GM11168 (cell line): Measurements from ENCODE around the gene UVRAG.

Experiments used
- in situ Hi-C: fragments of 300-500 bp; cut with MboI; formaldehyde crosslinking; loops from one replicate; pipeline ENCODE4 v1.12.0; 2022; ENCODE audit warnings: low sequenced_read_pairs; ENCODE audit not compliant: unreplicated experiment

Gene UVRAG

DNA sequence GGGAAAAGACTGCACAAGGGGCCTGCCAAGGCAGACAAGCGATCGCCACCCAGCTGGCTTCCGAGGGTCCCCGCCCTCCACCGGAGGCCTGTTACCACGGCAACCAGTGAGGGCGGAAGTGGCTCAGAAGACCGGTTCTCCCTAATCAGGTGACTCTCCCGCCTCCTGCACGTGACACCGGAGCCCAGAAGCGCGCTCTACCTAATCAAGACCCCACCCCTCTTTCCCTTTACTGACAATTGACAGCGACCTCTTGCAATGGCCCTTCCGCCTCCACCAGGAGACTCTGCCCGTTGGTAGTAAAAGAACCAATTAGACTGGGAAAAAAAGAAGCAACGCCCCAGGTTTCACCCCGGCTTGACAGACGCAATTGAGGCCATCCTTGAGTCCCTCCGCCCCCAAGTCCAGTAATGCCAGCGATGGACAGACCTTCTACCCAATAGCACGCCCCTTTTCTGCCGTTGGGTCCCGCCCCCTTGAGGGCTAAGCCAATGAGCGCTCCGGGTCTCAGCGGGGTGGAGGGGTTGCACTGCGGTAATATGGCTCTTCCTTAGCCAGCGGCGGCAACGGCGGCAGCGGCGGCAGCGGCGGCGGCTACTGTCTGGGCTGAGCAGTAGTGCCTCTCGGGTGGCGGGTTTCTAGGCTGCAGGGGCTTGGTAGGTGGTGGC lies at the start of gene UVRAG:
UVRAG (plus strand) TSS at position 534 of the 668 bp plus-strand sequence. CDS start 198 bp downstream, outside the sequence.
- in situ Hi-C loops, result loop anchor here (5.0 kb wide), 1 partner anchor 52 kb away; no protein-coding TSS in a partner anchor

DNA sequence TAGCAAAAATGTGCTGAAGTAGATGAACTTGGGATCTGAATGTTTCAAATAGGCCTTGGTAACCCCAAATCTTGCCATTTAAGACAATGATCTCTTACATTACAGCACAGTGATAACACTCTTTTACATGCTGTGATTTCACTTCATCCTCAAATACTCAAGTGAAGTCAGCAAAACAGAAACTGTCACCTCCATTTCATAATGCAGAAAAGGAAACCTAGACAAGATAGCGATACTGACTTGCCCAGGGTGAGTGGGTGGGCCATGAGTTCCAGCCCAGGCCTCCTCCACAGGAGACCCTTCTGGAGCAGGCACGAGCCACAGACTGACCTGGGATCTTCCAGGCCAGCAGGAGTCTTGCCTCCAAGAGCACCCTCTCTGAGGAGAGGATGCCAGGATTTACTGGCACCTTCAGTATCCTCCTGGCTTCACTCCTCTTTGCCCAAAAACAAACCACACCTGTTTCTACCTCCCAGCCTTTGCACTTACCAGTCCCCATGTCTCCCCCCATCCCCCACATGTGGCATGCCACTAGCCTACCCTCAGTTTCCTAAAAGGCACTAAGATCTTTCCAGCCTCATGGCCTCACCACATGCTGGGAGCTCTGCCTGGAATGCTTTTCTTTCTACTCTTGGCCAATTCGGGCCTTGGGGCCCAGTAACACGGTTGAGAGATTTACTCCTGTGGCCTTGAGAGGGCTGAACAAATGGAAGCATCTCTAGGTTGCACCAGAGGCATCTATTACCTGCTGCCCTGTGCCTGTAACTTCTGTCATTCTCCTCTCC lies 48.4 kb upstream of the UVRAG start:
- in situ Hi-C loops, result no loop called here

DNA sequence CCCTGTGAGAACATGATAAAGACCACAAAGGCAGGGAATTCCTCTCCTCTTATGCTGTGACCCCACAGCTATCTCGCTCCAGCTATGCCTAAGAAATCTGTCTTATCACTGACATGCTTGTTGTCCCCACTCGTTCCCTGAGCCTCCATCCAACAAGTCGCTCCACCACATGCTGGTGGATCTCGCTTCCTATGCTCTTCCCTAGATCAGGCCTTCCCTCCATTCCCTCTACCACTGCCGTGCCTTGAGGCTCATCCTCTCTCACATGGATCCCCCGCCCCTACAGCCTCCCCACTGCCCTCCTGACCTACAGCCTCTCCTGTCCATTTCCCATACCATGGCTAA lies 47.8 kb upstream of the UVRAG start:
- in situ Hi-C loops, result no loop called here

DNA sequence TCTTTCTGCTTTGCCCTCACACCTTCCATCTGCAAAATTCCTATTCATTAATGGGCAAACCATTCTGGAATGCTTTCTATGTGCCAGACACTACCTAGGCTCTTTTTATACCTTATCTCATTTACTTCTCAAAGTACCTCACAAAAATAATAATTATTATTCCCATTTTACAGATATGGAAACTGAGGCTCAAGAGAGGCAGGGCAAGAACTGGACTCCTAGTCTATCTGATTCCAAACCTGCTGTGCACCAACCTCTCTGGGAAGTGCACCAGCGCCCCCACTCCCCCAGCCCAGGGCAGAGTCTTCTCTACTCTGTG lies 47.3 kb upstream of the UVRAG start:
- in situ Hi-C loops, result no loop called here

- in situ Hi-C loops, result no loop called here
These were observed 46.7 kb upstream of the UVRAG start, which contains the start of gene DGAT2 for GRCh38 chr11:75768112-75768908. Gene DGAT2, plus strand, starts transcription at chr11:75768778. Its CDS starts 214 bp downstream, at chr11:75768992.

DNA sequence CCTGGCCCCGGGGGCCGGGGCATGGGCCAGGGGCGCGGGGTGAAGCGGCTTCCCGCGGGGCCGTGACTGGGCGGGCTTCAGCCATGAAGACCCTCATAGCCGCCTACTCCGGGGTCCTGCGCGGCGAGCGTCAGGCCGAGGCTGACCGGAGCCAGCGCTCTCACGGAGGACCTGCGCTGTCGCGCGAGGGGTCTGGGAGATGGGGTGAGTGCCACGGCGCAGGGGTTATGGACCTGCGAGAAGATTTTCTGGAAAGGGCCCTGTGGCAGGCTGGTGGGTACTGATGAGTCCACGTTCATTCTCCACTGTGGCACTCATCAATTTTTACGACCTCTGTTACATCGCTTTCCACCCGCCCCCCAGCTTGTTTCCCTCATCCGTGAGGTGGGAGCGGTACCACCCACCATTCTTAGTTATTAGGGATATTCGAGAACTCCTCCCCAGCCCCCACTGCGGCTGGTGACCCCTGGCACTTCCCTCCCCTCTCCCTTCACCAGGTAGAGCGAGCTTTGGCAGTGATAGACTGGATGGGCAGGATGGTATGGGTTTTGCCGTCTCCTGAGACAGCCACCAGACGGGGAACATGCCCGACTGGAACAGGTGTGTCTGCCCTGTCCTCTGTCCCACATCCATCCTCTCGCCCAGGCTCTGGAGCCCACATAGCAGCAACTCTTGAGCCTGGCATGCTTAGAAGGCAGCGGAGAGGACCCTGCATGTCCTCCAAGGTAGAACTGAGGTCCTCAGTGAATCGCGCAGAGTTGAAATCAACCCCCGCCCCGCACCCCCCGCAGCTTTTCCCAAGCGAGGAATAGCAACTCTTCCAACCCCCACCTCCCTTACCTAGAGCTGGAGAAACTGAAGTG lies 45.9 kb upstream of the UVRAG start:
- in situ Hi-C loops, result no loop called here

GRCh38 chr11:75770102-75770501 lies 44.9 kb upstream of the UVRAG start:
- in situ Hi-C loops, result no loop called here

- in situ Hi-C loops, result no loop called here
These were observed 43.2 kb upstream of the UVRAG start for GRCh38 chr11:75771646-75772410.

DNA sequence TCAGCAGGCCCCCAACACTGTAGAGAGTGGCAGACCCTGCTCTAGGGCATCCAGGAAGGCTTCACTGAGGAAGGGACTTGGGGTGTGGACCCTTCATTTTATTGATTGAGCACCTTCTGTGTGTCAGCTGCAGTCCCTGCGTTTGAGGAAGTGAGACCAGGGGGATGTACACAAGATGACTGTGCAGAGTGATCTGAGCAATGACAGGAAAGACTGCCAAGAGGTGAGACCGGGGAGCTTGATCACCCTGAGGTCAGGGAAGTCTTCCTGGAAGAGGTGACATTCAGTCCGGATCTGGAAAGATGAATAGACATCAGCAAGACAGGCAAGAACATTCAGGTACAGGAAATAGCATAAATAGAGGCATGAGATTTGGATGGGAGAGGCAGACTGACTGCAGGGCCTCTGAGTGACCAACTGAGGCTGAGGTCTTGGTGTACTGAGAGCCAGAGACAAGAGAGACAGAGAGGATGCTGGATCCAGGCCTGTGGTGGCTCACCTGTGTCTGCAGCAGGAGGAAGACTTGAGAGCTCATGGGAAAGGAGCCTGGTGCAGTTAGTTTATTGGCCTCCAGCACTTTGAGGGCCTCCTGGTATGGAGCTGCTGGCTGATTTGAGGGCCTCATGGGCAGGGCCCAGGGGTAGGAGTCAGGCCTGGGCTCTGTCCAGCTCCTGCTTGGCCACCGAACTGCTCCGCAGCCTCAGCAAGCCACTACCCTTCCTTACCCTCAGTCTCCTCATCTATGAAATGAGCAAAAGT lies 41.2 kb upstream of the UVRAG start:
- in situ Hi-C loops, result no loop called here

DNA sequence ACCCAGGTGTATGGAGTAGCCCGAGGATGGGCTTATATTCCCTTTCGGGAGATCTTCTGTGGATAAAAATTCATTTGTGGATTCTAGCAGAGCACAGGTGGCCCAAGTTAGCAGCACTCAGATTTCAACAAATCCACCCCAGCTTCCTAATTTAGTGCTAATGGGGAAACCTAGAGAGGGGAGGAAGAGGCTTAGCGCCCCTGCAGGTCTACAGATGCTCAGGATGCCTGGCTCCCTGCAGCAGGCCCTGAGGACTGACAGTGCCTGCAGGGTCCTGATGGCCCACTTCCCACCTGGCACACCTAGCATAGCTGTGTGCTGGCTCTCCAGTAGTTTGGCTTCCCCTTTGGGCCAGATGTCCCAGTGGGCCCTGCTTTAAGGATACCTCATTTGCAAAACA lies 40.0 kb upstream of the UVRAG start:
- in situ Hi-C loops, result no loop called here

GRCh38 chr11:75776546-75776945 lies 38.5 kb upstream of the UVRAG start:
- in situ Hi-C loops, result no loop called here

DNA sequence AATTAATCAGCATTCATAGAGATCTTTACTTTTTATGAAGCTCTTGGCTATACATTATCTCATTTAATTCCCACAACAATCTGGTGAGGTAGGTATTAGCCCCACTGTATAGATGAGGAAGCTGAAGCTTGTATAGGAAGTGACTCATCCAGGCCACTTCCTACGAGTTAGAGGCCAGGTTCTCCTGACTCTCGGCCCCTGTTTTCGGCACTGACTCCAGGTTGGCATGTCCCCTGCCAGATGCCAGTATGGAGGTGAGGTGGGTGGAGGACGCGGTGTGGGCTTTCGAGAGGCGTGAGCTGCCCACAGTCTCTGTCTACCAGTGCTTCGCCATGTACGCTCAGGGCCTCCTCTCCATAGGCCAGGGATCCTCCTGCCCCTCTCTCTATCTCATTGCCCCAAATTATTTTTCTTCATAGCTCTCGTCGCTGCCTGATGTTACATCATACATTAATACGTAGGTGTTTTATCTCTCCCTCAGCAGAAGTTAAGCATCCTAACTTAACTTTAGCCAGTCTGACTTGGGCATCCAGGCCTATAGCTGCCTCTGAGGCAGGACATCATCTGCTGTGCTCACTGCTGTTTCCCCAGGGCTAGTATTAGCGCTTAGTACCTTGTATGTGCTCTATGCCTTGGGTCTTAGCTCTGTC lies 37.4 kb upstream of the UVRAG start:
- in situ Hi-C loops, result no loop called here

DNA sequence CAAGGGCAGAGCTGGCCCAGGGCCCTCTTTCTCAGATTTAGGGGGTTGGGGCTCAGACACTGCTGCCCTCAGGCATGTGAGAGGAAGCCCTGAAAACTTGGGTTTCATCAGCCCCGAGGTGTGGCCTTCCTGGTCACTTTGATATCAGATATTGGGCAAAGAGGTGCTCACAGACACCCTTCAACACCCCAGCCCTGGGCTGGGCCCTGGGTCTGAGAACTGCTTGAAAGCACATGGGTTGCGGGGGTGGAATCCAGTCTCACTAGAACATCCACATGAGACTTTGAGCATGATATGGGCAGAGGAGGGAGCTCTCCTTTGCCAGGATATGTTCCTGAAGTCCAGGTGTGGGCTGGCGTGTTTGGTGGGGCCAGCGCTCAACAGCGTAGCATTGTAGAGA lies 36.0 kb upstream of the UVRAG start:
- in situ Hi-C loops, result no loop called here

DNA sequence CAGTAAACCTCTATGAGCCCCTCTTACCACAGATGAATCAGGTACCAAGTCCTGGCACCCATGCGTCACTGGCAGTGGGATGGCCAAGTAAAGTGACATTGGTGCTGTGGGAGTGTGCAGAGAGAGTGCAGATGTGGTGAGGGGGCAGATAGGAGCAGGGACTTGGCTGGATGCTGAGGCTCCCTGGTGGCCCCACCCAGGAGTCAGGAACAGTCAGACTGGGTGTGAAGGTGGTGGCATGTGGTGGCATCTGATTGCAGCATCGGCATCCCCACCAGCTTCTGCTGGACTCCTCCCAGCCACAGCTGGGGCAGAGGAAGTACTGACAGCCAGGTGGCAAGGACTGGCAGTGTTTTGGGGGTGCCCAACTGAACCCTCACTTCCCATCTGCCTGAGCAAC lies 35.0 kb upstream of the UVRAG start:
- in situ Hi-C loops, result no loop called here

GRCh38 chr11:75780888-75781287 lies 34.1 kb upstream of the UVRAG start:
- in situ Hi-C loops, result no loop called here

- in situ Hi-C loops, result no loop called here
These were observed 33.7 kb upstream of the UVRAG start for GRCh38 chr11:75781296-75781695.

- in situ Hi-C loops, result no loop called here
These were observed 33.2 kb upstream of the UVRAG start for GRCh38 chr11:75781831-75782230.

DNA sequence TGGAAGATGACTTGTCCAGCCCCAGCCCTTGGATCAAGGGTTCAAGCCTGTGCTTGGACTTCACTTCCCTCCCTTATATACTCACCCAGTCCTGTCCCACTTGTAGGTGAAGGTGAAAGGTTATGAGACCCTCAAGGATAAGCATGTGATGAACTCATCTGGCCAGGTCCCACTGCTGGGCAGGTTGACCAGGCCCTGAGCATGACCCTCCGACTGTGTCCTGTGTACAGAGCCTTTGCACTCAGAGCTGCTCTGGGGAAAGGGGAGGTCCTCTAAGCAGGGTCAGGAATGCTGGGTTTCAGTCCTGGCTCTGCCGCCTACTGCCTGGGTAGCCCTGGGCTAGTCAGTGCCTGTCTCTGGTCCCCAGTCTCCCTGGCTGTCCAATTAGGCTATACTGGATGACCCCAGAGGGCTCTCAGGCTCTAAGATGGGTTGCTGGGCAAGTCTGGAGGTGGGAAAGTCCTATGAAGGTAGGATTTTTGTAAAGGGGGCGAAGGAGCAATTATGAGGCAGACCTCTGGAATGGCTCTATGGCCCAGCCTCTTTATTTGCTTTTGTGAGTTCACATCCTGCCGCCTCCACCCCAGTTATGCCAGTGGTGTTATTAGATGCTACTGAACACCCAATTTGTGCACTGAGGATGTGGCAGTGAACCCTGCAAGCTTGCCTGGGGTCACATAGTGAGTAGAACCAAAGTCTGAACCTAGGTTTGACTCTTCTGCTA lies 32.3 kb upstream of the UVRAG start:
- in situ Hi-C loops, result no loop called here
